DMS114 treated with DMSO at 0.1 percent for 48 hours (cell line): ENCODE data around the gene LRRC4C.
"Not testable (repeated sequence)": the region's sequence is repeated elsewhere in the genome, so short reads cannot be mapped to it uniquely, and the experiment has no call there.

Experiments used
- DNase-seq: peaks from one replicate; lab custom pipeline; 2025; ENCODE audit not compliant: unreplicated experiment; lab: John Stamatoyannopoulos, UW

The LRRC4C gene

DNA sequence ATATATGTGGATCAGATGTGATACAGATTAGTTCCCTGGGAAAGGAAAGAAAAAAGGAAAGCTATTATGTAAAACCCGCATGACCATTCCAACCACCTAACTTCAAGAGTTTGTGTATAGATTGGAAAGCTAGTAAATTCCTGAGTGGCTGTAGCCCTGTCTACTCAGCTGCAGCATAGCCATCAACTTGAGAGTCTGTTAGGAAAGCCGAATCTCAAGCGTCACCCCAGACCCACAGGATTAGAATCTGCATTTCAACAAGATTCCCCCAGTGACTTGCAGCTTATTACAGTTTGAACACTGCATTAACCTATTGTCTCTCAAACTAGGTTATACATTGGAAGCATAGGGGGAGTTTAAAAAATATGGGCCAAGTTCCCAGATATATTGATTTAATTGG, 921.7 kb downstream of the LRRC4C start:
- no peak for DNase-seq

DNA sequence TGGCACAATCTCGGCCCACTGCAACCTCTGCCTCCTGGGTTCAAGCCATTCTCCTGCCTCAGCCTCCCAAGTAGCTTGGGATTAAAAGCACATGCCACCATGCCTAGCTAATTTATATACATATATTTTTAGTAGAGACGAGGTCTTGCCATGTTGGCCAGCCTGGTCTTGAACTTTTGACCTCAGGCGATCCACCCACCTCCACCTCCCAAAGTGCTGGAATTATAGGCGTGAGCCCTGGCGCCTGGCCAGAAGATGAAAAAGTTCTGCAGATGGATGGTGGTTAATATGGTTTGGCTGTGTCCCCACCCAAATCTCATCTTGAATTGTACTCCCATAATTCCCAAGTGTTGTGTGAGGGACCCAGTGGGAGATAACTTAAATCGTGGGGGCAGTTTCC, 937.4 kb downstream of the LRRC4C start:
- DNase-seq, result not testable (repeated sequence)

DNA sequence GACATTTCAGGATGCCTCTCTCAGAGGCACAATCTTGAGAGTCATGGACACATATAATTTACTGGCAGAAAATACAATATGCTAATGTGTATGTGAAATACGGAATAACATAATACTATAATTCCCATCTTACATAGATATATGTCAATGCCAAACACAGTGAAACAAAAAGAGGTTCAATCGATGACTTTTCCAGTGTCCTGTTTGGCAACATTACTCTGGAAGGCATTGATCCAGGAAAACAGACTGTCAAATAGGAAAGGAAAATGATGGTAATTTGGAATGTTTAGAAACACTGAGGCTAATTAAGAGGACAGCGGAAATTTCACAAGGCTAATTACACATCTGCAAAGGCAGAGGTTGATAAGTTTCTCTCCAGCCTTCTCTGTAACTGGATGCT, 942.3 kb downstream of the LRRC4C start:
- DNase-seq, result no peak

DNA sequence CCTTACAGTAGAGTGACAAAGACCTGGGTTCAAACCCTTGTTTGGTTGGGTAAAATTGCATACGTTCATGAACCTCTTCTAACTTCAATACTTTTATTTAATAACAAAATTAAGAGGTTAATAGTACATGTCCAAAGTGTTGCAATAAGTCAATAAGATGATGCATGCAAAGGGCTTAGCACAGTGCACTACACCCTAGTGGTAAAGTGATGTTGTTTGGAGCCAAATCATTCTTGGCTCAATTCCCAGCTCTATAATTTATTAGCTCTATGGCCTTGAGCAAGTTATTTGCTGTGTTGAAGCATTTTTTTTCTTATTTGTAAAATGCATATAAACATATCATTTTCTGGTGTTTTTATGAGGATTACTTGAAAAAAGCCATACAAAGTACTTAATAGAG, 945.3 kb downstream of the LRRC4C start:
- DNase-seq, result no peak

DNA sequence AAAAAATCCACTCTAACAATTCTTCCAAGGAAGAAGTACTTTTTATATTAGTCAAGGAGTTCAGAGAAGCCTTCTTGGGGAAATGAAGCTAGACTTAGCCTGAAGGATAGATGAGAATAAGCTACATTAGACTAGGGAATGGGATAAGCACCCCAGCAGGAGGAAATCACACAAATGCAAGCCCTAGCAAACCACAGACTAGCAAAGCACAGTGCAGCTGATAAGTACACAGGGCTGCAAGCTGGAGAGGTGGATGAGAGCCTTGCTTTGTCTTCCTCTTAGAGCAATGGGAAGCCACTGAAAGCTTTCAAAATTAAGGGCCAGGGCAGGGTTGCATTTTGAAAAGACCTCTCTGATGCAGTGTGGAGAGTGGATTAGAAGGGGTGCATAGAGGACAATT, 946.2 kb downstream of the LRRC4C start:
- DNase-seq, result no peak

DNA sequence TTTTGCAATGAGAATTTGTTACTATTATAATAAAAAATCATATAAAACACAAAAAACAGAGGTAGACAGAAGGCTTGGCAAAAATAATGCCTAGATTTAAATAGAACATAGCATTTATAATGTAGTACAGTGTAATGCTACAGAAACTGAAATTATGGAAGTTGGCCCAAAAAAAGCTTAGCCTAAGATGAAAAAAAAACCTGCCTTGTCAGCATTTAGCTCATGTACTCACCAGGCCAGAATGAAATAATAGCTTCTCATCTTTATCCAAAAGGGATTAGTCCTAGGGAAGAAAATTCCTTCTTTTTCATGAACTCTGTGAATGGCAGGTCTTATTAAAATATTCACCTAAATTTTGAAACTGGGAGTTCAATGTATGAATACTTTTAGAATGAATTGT, 951.1 kb downstream of the LRRC4C start:
- DNase-seq, result no peak

DNA sequence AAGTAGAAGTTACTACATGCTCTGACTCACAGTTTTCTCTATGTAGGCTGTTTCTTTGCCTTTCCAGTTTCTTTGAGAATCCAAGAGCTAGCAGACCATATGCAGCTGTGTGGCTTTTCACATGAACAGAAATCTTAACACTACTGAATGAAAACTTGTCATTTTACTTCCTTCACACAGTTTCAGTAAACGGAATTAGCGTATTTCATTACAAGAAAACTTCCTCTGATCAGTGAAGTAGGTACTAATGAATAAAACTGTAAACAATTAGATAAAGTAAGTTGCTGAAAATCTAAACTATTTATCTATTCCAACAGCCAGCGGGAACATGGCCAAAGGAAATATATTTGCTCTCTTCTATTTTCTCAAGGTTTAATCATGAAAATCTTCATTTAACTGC, 953.2 kb downstream of the LRRC4C start:
- DNase-seq, result no peak

DNA sequence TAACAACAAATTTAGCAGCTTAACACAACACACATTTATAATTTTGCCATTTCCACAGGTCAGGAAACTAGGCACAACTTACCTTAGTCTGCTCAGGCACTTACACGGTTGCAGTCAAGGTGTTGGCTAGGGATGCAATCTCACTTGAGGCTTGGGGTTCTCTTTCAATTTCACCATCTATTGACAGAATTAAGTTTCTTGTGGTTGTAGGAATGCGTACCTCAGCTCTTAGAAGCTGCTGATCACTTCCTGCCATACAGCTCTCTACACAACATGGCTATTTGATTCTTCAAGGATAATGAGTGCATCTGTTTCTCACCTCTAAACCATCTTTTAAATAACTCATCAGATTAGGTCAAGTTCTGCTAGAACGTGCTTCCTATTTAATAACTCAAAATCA, 968.1 kb downstream of the LRRC4C start:
- DNase-seq, result no peak

DNA sequence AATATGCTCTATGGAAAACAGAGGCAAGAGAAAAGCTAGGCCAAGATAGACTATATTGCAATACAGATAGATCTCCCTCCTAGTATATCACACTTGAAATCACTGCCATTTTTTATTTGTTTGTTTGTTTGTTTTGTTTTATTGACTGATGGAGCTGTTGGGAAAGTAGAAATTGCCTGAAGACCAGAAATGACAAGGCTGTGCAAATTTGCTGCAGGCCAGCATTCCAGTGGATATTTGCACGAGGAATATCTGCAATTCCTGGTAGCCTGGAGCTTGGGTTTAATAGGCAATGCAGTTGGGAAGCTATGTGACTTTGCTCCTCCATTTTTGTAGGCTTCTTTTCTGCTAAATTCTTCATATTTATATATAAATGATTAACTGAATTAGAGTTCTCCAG, 991.7 kb downstream of the LRRC4C start:
- DNase-seq, result no peak

DNA sequence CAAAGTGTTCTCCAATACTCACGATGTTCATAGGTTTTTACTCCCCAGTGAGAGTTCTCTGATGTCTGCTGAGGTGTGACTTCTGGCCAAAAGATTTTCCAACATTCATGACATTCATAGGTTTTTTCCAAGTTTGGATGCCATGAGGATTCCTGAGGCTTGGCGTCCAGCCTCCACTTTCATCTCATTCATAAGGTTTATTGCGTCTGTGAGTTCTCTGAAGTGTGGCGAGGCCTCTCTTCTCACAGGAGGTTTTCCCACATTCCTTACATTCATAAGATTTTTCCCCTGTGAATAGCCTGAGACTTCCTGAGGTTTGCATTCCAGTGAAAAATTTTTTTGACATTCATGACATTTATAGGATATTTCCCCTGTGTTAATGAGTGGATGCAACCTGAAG, 1014.1 kb downstream of the LRRC4C start:
- no peak for DNase-seq

DNA sequence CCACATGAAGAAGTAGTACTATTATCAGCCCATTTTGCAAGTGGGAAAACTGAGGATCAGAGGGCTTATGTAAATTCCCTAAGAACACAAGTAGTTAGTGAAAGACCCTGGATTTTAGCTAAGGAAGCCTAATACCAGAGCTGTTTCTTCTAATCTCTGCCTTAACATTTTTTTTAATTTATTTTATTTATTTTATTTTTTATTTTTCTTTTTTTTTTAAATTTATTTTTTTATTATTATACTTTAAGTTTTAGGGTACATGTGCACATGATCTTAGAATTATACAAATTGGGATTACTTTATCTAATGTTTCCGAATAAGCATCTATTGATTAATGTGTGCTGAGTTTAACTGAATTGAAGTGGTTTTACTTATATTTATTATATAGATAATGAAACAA, 1015.3 kb downstream of the LRRC4C start:
- no peak for DNase-seq

DNA sequence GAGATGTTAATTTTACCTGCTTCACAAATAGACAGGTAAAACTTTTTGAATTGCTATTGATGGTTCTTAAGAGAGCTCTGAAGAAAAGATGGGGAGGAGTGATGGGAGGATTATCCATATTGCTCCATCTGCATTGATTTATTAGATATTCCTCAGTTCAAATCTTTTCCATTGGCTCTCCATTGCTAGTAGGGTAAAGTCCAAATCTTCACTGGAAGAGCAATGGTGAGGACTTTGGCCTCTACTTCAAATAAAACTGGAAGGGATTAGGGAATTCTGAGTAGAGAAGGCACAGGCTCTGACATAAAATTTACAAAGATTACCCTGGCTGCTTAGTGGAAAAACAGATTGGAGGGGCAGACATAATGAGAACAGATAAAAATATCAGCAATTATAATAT, 1024.1 kb downstream of the LRRC4C start:
- DNase-seq, result no peak

DNA sequence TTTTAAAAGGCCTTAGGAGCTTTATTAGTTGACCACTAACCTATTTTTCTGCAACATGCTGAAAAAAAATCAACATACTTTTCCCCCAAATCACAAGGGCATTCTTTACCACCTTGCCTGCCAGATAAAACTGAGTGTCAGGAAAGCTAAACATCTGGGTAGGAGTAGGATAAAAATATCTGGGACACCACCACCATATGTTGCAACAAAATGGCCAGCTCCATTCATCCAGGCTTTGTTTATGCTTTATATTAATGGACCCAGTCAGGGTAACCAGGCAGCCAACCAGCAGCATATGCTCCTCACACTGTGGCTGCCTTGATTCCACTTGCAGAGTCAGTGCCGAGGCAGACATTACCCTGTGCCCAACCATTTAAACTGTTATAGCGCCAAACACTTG, 1024.5 kb downstream of the LRRC4C start:
- no peak for DNase-seq

DNA sequence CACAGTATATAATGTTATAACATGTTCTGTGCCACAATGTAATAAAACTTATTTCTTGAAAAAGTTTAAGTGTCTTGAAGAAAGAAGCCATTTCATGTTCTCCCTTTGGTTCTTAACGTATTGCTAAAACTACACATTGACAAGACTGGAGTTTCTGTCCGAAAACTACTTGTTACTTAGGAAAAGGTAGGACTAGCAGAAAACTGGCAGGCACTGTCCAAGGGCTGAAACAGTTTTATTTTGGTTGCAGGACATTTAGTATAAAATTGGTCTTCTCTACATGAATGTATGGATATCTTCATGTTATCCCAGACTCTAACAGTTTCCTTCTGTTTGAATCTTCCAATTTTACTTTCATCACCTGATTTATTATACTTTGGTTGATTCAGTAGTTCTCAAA, 1027.1 kb downstream of the LRRC4C start:
- no peak for DNase-seq

DNA sequence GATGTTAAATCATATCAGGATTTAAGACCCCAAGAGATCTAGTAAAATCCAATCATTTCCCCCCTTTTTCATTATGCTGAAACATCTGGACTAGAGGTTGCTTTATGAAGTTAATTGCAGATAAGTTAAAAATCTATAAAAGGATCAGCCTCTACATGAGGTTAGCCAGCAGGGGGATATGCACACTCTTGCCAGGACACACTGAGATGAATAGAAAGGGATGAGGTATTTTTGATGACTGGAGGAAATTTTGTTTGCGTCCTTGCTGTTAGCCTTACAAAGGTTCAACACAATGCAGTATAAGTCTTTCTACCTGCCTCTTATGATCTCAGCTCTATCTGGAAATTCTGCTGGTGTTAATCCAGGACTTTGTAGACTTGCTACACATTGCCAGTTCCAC, 1034.3 kb downstream of the LRRC4C start:
- no peak for DNase-seq

DNA sequence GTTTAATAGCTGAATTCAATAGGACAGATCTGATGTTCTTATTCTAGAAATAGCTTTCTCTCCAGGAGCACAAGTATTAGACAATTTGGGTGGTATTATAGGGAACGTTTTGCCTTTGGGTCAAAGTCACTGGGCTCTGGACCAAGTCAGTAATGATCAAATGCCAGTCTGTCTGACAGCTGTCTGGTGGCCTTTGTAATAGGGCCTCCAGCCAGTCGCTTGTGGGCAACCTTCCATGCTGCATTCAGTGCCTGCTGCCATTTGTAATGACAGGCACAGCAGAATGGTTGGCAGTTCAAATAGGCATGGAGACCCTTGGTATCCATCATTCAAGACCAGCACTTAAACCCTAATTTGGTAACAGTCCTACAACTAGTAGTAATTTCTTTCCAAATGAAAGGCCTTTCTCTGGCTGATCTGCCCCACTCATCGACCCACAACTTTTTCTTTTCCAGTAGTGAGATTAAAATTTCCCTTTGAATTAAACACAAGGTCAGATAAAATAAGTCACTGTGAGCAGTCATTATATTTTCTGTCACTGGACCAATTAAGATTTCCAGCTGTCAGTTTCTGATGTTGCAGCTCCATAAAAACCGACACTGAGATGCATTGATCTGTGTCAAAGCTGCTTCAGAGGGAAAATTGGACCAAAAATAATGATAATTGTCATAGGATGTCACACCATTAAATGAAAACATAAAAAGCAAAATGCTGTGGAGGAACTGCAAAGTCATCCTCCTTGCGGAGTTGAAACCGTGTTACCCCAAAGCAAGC, 1038.1 kb downstream of the LRRC4C start:
- no peak for DNase-seq

DNA sequence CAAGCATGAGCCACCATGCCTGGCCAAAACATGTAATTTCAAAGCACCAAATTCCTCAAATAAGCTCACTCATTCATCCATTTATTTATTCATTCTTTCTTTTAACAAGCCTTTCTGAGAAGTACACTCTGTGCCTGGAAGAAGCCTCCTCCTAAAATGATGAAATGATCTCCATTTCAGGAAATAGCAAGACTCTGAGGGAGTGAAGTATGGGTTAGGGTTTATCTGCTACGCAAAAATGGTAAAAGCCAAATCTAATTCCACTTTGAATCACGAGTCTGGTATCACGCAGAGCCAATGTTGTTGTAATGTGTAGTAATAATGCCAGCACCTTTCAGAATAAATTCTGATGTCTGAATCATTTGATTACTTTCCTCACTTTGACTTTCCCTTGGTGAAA, 1041.8 kb downstream of the LRRC4C start:
- no peak for DNase-seq

DNA sequence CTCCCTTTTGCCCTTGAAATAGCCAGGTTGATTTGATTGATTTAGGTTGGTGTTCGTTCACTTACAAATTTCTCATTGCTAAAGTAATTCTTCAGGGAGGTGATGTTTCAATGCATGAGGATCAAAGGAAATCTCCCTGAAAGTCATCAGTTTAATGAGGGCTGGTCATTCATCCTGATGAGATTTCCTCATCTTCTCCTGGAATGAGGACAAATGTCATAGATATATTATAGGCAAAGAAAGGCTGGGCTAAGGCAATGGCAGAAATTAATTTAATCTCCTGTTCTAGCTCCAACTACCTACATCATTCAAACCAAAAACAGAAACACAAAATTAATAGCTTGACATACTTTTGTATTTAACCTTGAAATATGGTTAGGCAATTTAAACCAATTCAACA, 1052.1 kb downstream of the LRRC4C start:
- DNase-seq, result no peak

DNA sequence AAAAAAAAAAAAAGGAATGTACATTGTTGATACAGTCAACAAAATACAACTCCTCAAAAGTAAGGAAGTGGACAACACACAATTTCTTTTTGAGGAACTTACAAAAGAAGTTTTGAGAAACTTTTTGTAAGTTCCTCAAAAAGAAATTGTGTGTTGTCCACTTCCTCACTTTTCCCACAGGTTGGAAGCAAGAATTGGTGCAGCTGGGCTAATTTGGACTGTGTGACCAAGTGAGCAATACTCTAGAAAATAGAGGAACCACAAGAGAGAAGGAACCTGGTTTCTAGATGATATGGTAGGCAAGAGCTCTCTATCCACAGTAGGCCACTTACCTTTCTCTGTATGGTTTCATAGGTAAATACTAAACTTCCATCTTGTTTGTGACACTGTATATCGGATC, 1053.8 kb downstream of the LRRC4C start:
- no peak for DNase-seq

DNA sequence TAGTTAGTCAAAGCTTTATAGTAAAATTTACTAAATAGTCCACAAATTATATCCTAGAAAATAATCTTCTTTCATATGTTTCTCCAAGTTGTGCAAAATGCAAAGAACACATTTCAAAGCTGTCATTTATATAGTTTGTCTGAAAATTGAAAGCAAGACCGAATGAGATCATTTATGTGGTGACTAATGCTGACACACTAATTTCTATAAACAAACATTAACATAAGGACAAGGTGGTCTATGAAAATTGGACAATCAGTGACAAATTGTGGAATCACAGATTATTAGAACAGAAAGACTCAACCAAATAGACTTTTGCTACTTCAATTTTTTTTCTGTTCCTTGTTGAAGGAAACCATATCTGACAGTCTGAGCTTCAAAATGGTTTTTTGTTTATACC, 1056.1 kb downstream of the LRRC4C start:
- DNase-seq, result no peak

DNA sequence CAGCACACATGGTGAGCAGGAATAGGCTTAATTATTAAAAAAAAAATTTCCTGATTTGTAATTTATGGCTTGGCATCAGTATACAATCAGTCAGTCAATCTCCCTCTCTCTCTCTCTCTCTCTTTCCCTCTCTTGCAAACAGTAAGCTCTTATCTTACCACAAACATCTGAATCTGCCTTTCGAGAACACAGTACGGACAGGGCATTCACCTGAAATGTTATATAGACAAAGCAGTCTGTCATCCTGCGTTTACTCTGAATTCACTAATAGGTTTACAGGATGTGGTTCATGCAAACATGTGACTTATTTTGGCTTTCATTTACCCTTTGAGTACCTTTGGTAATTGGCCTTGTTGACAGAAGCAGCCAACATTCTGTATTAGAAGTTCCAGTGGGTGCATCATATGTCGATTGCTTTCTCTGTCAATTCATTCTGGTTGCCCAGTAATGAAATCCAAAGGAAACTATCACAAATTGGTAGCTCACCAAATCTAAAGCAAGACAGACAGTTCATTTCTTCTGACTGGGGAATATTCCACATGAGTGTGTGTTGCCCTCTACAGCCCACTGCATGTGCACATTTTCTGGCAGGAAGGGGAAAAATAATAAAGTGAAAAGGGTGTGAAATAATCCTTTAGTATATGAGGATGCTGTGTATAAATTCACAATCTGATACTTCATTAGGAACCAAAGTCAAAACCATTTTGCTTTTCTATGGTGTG, 1058.2 kb downstream of the LRRC4C start:
- DNase-seq, result no peak

DNA sequence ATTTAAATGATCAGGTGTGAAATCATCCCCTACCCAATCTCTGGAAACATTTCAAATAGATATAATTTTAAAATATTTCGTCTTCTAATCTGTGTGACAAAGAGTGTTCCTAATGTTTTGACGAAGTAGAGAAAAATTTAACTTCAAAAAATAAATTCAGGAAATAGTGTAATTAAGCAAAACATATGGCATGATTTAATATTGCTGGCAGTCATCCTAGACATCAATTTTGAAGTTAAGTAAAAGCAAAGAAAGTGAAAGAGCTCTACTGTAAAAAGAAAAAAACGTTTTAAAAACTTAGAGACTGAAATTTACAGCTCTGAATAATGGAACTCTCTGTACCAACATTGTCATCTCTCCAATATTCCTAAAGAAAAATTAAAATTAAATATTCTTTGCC, 1062.3 kb downstream of the LRRC4C start:
- no peak for DNase-seq

DNA sequence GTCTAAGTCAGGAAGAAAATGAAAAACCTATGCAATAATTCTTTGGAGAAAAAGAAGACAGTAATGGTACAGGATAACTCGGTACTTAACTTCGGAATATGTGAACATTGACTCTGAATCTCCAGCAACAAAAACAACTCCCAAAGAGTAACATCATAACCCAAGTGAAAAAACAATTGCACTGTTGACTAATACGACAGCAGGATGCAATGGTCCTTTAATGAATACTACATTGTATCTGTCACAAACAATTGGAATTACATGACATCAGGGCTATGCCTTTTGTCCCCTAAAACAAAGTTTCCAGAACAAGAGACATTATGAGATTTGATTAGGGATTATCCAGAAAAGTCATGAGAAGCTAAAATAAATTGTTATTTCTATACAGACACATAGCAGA, 1065.9 kb downstream of the LRRC4C start:
- DNase-seq, result no peak
